Testis (tissue), 3 donors: ENCODE results near the gene ACSM2B. TPM values are rescaled to one million over a fixed set of nuclear protein-coding genes. Genes with fewer than 3 reads are reported as not detected.

ENCODE experiments used
- DNase-seq: peaks from one replicate; pipeline ENCODE4 v3.0.0-alpha.2; 2019
- H3K27ac ChIP-seq, 2 donors: fragments of 200-600 bp; sonication (generic); one replicate each; pipeline ENCODE4 v1.5.1; 2019
- H3K27me3 ChIP-seq: fragments of 200-600 bp; sonication (generic); one replicate; pipeline ENCODE4 v1.5.1; 2019
- H3K36me3 ChIP-seq: fragments of 200-600 bp; sonication (generic); one replicate; pipeline ENCODE4 v1.5.1; 2017; ENCODE audit warnings: low read depth; ENCODE audit errors: missing control alignments
- H3K4me1 ChIP-seq: fragments of 200-600 bp; sonication (generic); one replicate; pipeline ENCODE4 v1.5.1; 2019
- H3K4me3 ChIP-seq, 2 donors: fragments of 200-600 bp; sonication (generic); one replicate each; pipeline ENCODE4 v1.5.1; 2017 to 2019
- H3K9me3 ChIP-seq: fragments of 200-600 bp; sonication (generic); one replicate; pipeline ENCODE4 v1.5.1; 2017
- CTCF ChIP-seq, 3 experiments: fragments of 450-650 bp in 2 of 3; fragments of 200-600 bp in 1 of 3; sonication (generic) in 1 of 3; IDR thresholded peaks; one replicate each; pipeline ENCODE4 v1.5.1; 2016 to 2019; ENCODE audit warnings: antibody characterized with exemption in 3 of 3, mild to moderate bottlenecking in 2 of 3, moderate library complexity in 1 of 3
- POLR2A ChIP-seq: fragments of 450-650 bp; IDR thresholded peaks from one replicate; pipeline ENCODE4 v1.6.1; 2017; ENCODE audit warnings: antibody characterized with exemption, mild to moderate bottlenecking, moderate library complexity
- WGBS, 2 donors: methylation state at CpG; one replicate each; pipeline ENCODE4 v1.1.5; 2018; 5-methylcytosine and 5-hydroxymethylcytosine counted together
- intact Hi-C: fragments of 100-400 bp; cut with DNase I; formaldehyde crosslinking; loops from one replicate; pipeline ENCODE4 v1.15.1; 2023; ENCODE audit warnings: low total_unique reads
- polyA plus RNA-seq: library from polyadenylated mRNA; stranded (reverse); fragments of 350-450 nt; fragmentation: Illumina TruSeq; extraction: RNeasy Lipid Tissue Mini Kit (QIAGEN cat#74804); gene quantifications from one replicate; pipeline ENCODE4 v1.2.3, GENCODE V29; 2014; ENCODE audit warnings: low read depth, low replicate concordance; ENCODE audit not compliant: insufficient read depth
- total RNA-seq, 2 donors: library from RNA; depleted of rRNA; stranded (reverse); fragments of >200 nt; gene quantifications; one replicate each; pipeline ENCODE4 v1.2.3, GENCODE V29; 2016

ACSM2B gene
- total and polyA plus RNA-seq, 3 donors from 2014 or later: 0.37 to 0.94 (median 0.54) TPM

GRCh38 chr16:20613481-20614185 lies 37.5 kb upstream of the ACSM2B start:
- no peak for DNase-seq
- no peaks in the 10 kb centered on the region for H3K36me3 ChIP-seq
- TF ChIP-seq CTCF (IDR thresholded peaks at IDR 0.05) (no peak), POLR2A (no peak)
- H3K9me3 ChIP-seq: no peaks in the 10 kb centered on the region
- intact Hi-C loops: no loop called here
- H3K27me3 ChIP-seq: no peaks in the 10 kb centered on the region
- H3K4me3 ChIP-seq: no peak overlapping the region
- WGBS, 2 donors: 70 to 74% methylated on average over 7 of the region's 7 CpGs
- H3K4me1 ChIP-seq: no peaks in the 10 kb centered on the region
- H3K27ac ChIP-seq: no peak overlapping the region

DNA sequence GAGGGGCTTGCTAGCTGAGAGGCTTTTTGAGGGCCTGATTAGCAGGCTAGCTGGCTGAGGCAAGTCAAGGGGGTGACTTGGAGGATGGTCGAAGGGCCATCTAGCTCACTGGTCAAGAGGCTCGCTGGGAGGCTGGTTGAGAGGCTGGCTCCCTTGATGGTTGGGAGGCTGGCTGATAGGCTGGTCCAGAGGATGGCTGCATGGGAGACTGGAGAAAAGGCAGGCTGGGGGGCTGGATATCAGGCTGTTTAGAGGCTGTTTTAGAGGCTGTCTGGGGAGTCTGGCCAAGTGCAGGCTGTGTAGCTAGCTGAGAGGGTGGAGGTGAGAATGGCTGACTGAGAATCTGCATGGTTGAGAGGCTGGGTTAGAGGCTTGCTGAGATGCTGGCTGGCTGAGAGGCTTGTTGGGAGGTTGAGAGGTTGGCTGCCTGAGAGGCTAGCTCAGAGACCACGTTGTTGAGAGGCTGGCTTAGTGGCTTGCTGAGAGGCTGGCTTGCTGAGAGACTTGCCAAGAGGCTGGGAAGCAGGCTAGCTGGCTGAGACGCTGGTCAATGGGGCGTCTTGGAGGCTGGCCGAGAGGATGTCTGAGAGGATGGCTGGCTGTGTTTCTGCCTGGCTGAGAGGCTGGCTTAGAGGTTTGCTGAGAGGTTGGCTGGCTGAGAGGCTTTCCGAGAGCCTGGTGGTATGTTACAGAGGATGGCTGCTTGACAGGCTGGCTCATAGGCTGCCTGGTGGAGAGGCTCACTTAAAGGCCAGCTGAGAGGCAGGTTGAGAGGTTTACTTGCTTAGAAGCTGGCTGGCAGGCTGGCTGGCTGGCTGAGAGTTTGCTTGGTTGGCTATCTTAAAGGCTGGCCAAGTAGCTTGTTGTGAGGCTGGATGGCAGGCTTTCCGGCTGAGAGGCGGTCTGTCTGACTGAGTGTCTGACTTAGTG lies 36.6 kb upstream of the ACSM2B start:
- TF ChIP-seq CTCF (IDR thresholded peaks at IDR 0.05): no peak
- TF ChIP-seq POLR2A: no peak
- Histone ChIP-seq H3K27me3 (no peaks in the 10 kb centered on the region), H3K36me3 (no peaks in the 10 kb centered on the region), H3K4me3 (no peak overlapping the region), H3K9me3 (no peaks in the 10 kb centered on the region), H3K4me1 (no peaks in the 10 kb centered on the region), H3K27ac (no peak overlapping the region)
- WGBS, 2 donors: 69 to 70% methylated on average over 8 to 9 of the region's 9 CpGs
- DNase-seq: peak; percentile 56
- intact Hi-C loops: no loop called here

DNA sequence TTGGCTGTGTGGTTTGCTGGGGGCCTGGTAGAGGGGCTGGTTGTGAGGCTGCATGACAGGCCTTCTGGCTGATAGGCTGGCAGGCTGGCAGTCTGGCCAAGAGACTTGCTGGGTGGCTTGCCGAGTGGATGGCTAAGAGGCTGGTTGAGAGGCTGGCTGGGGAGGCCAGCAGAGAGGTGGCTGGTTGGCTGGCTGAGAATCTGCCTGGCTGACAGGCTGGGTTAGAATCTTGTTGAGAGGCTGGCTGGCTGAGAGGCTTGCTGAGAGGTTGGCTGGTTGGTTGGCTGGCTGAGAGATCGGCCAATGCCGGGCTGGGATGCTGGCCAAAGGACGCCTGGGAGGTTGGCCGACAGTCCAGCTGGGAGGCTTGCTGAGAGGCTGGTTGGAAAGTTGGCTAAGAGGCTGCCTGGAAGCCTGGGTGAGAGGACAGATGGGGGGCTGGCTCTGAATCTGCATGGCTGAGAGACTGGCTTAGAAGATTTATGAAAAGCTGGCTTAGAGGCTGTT lies 35.9 kb upstream of the ACSM2B start:
- peak; percentile 46 for DNase-seq
- Histone ChIP-seq H3K4me3 (no peak overlapping the region), H3K4me1 (no peaks in the 10 kb centered on the region), H3K27me3 (no peaks in the 10 kb centered on the region), H3K27ac (no peak overlapping the region), H3K36me3 (no peaks in the 10 kb centered on the region), H3K9me3 (no peaks in the 10 kb centered on the region)
- WGBS, 2 donors: 68 to 70% methylated on average over 5 of the region's 5 CpGs
- intact Hi-C loops: no loop called here
- TF ChIP-seq POLR2A (no peak), CTCF (IDR thresholded peaks at IDR 0.05) (no peak)

GRCh38 chr16:20611350-20611902 lies 35.3 kb upstream of the ACSM2B start:
- H3K4me3 ChIP-seq: no peak overlapping the region
- no peaks in the 10 kb centered on the region for H3K4me1 ChIP-seq
- H3K27ac ChIP-seq: no peak overlapping the region
- intact Hi-C loops: no loop called here
- WGBS, 2 donors: 61 to 67% methylated on average over 2 of the region's 2 CpGs
- no peaks in the 10 kb centered on the region for H3K36me3 ChIP-seq
- no peak for TF ChIP-seq POLR2A
- no peak for TF ChIP-seq CTCF (IDR thresholded peaks at IDR 0.05)
- H3K9me3 ChIP-seq: no peaks in the 10 kb centered on the region
- DNase-seq: no peak
- no peaks in the 10 kb centered on the region for H3K27me3 ChIP-seq
